ENCODE results near the gene ZDHHC17. TPM values are rescaled to one million over a fixed set of nuclear protein-coding genes. Genes with fewer than 3 reads are reported as not detected.

ZDHHC17 gene
- total and polyA plus RNA-seq, 2 donors: 29.5 to 41.4 TPM

DNA sequence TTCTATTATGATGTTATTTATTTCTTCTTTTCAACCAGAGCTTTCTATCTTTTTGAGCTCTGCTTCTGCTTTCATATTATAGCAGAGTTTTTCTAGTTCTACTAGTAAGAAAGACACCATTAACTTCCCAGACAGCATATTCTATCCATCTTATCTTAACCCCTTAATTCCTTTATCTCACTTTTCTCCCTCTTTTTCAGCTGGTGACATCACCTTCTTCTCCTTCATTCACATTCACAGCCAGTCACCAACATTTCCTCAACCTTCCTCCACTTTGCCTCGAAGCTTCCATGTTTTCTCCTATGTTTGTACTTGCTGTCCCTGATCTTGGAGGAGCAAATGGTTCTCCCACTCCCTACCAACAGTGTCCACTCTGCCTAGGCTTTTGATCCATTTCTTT lies 118.5 kb downstream of the ZDHHC17 start:
- H3K27ac ChIP-seq (ENCODE audit: low read depth in 1 of 2, low read length in 1 of 2): no peak overlapping the region
- H3K36me3 ChIP-seq (ENCODE audit: control insufficient read depth in 2 of 2, insufficient read depth in 2 of 2, low read length in 1 of 2): no peaks in the 10 kb centered on the region
- H3K9me3 ChIP-seq (ENCODE audit: control insufficient read depth in 2 of 2, insufficient read depth in 1 of 2, low read length in 1 of 2): no peaks in the 10 kb centered on the region
- DNase-seq (ENCODE audit: low read depth in 6 of 9, low spot score in 9 of 9): no peak
- peaks cover 7 to 19% of the 10 kb centered on the region in 2 donors for H3K4me1 ChIP-seq (ENCODE audit: control insufficient read depth in 2 of 2, insufficient read depth in 2 of 2, low read length in 2 of 2)
- peaks cover 9 to 31% of the 10 kb centered on the region in 2 donors for H3K27me3 ChIP-seq (ENCODE audit: control insufficient read depth in 2 of 2, insufficient read depth in 1 of 2, low read length in 1 of 2)
- WGBS: 95% methylated on average over 1 of the region's 1 CpG
- no peak overlapping the region for H3K4me3 ChIP-seq (ENCODE audit: low read length in 2 of 2)

DNA sequence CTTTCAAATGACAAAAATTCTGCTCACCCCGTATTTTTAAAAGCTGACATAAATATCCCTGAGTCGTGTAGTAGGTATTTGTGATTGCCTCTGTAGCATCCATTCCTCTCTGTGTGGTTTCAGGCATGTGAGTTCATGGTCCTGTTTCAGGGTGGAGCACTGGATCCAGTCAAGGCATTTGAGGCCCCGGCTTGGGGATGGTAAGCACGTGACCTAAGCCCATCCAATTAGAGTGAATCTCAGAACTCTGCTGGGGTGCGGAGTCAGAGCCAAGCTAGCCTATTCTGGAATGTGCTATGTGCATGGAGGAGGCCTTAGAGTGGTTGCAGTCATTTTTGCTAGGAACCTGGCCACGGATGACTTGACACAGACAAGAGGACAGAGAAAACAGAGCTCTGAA lies 119.2 kb downstream of the ZDHHC17 start:
- 96% methylated on average over 6 of the region's 6 CpGs for WGBS
- Histone ChIP-seq H3K4me3 (ENCODE audit: low read length in 2 of 2) (no peak overlapping the region), H3K4me1 (ENCODE audit: control insufficient read depth in 2 of 2, insufficient read depth in 2 of 2, low read length in 2 of 2) (peaks cover 4 to 16% of the 10 kb centered on the region in 2 donors), H3K27me3 (ENCODE audit: control insufficient read depth in 2 of 2, insufficient read depth in 1 of 2, low read length in 1 of 2) (peaks cover 5 to 25% of the 10 kb centered on the region in 2 donors), H3K36me3 (ENCODE audit: control insufficient read depth in 2 of 2, insufficient read depth in 2 of 2, low read length in 1 of 2) (no peaks in the 10 kb centered on the region), H3K9me3 (ENCODE audit: control insufficient read depth in 2 of 2, insufficient read depth in 1 of 2, low read length in 1 of 2) (no peaks in the 10 kb centered on the region), H3K27ac (ENCODE audit: low read depth in 1 of 2, low read length in 1 of 2) (no peak overlapping the region)
- DNase-seq (ENCODE audit: low read depth in 6 of 9, low spot score in 9 of 9): no peak

DNA sequence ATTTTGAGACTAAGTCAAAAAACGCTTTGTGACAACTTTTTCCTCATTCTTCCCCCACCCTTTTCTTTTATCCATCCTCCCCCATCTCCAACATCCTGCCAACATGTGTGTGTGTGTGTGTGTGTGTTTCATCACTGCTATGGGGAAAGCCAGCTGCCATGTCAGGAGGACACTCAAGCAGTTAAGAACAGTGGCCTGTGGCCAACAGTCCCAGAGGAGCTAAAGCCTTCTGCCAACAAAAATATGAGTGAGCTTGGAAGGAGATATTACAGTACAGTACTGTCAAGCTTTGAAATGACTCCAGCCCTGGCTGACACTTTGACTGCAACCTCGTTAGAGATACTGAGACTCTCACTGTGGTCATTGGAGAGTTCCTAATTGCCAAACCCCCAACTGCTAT lies 119.9 kb downstream of the ZDHHC17 start:
- no peak for DNase-seq (ENCODE audit: low read depth in 6 of 9, low spot score in 9 of 9)
- Histone ChIP-seq H3K4me3 (ENCODE audit: low read length in 2 of 2) (no peak overlapping the region), H3K36me3 (ENCODE audit: control insufficient read depth in 2 of 2, insufficient read depth in 2 of 2, low read length in 1 of 2) (no peaks in the 10 kb centered on the region), H3K27ac (ENCODE audit: low read depth in 1 of 2, low read length in 1 of 2) (no peak overlapping the region), H3K9me3 (ENCODE audit: control insufficient read depth in 2 of 2, insufficient read depth in 1 of 2, low read length in 1 of 2) (no peaks in the 10 kb centered on the region), H3K4me1 (ENCODE audit: control insufficient read depth in 2 of 2, insufficient read depth in 2 of 2, low read length in 2 of 2) (peaks cover 0 to 12% of the 10 kb centered on the region in 2 donors), H3K27me3 (ENCODE audit: control insufficient read depth in 2 of 2, insufficient read depth in 1 of 2, low read length in 1 of 2) (peaks cover 0 to 18% of the 10 kb centered on the region in 2 donors)
- WGBS: 89% methylated on average over 2 of the region's 2 CpGs

DNA sequence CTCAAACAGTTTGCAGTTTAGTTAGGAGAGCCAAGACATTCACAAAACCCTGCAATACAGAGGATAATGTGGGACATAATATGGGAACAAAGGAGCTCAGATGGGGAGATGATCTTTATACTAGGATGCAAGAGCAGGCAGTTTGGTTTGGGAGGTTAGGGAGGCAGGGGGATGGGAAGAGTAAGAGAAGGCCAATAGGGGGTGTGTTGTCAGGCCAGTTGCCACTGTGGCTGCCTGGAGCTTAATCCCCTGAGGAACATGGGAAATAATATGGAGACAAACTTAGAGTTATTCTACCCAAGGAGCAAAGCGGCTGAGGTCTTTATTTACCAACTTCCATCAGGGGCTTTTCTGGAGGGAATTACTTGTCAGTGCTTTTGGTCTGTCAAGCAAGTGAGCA lies 124.9 kb downstream of the ZDHHC17 start:
- DNase-seq (ENCODE audit: low read depth in 6 of 9, low spot score in 9 of 9): no peak
- peaks cover 8 to 24% of the 10 kb centered on the region in 2 donors for H3K4me1 ChIP-seq (ENCODE audit: control insufficient read depth in 2 of 2, insufficient read depth in 2 of 2, low read length in 2 of 2)
- H3K4me3 ChIP-seq (ENCODE audit: low read length in 2 of 2): no peak overlapping the region
- H3K27ac ChIP-seq (ENCODE audit: low read depth in 1 of 2, low read length in 1 of 2): no peak overlapping the region
- H3K27me3 ChIP-seq (ENCODE audit: control insufficient read depth in 2 of 2, insufficient read depth in 1 of 2, low read length in 1 of 2): no peaks in the 10 kb centered on the region
- no peaks in the 10 kb centered on the region for H3K36me3 ChIP-seq (ENCODE audit: control insufficient read depth in 2 of 2, insufficient read depth in 2 of 2, low read length in 1 of 2)
- H3K9me3 ChIP-seq (ENCODE audit: control insufficient read depth in 2 of 2, insufficient read depth in 1 of 2, low read length in 1 of 2): no peaks in the 10 kb centered on the region
- 94% methylated on average over 1 of the region's 1 CpG for WGBS

DNA sequence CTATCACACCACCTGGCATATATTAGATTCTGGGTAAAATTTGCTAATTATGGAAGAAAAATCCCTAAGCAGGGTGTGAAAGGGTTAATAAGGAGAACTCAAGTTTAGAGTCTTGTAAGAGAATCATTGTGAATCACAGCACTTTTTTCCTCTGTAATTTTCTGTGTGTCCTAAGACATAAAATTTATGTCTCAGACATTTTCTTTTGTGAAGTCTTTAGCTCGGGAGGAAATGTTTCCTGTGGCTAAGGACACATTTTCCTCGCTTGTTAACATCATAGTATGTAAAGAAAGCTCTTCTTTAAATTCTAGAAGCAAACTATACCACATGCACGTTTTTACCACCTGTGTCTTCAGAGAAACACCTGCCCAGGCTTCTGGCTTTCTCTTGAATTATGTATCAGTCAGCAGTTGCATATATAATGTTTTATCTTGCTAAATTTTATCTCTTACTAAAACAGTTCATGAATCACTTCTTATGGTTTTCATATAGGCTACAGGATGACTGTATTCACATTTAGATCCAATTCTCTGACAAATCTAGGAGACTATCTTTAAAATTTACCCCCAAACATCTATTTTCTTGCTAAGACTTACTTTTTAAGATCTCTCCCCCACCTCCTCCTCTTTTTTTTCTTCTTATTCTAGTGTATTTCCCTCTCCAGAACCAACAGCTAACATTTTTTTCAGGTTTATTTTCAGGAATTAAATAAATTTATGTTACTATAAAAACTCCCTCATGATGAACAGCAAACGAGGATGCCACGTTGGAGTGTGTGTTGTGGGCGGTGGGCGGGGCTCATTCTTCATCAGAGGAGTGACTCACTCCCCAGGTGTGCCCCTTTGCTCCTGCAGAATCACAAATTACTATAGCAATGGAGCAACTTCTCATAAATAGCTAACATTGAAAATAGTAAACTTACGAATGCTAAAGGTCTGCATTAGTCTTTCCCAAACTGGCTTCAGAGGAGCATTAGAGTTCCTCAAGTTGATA lies 126.5 kb downstream of the ZDHHC17 start:
- Histone ChIP-seq H3K9me3 (ENCODE audit: control insufficient read depth in 2 of 2, insufficient read depth in 1 of 2, low read length in 1 of 2) (peaks cover 0 to 6% of the 10 kb centered on the region in 2 donors), H3K27me3 (ENCODE audit: control insufficient read depth in 2 of 2, insufficient read depth in 1 of 2, low read length in 1 of 2) (no peaks in the 10 kb centered on the region), H3K4me3 (ENCODE audit: low read length in 2 of 2) (no peak overlapping the region), H3K4me1 (ENCODE audit: control insufficient read depth in 2 of 2, insufficient read depth in 2 of 2, low read length in 2 of 2) (peaks cover 8 to 24% of the 10 kb centered on the region in 2 donors), H3K27ac (ENCODE audit: low read depth in 1 of 2, low read length in 1 of 2) (peak overlapping the region; percentile 42 to 80), H3K36me3 (ENCODE audit: control insufficient read depth in 2 of 2, insufficient read depth in 2 of 2, low read length in 1 of 2) (no peaks in the 10 kb centered on the region)
- peak in 5 of 9 donors; percentile 65 to 89 (median 66) for DNase-seq (ENCODE audit: low read depth in 6 of 9, low spot score in 9 of 9)
- 27% methylated on average over 8 of the region's 8 CpGs for WGBS

DNA sequence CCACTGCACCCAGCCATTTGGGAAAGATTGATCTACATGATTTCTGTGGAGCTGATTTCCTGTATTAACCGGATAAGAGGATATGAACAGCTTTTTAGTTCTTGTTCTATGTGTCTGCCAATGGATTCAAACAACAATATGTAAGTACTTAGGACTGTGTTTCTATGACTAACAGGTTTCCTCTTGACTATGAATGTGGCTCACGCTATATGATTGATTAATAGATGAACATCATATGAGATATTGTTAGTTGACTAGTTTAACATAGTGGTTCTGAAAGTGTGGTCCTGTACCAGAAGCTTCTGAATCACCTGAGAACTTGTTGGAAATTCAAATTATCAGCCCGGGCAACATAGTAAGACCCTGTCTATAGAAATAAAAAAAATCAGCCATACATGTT lies 127.7 kb downstream of the ZDHHC17 start:
- DNase-seq (ENCODE audit: low read depth in 6 of 9, low spot score in 9 of 9): no peak
- Histone ChIP-seq H3K4me1 (ENCODE audit: control insufficient read depth in 2 of 2, insufficient read depth in 2 of 2, low read length in 2 of 2) (peaks cover 8 to 24% of the 10 kb centered on the region in 2 donors), H3K36me3 (ENCODE audit: control insufficient read depth in 2 of 2, insufficient read depth in 2 of 2, low read length in 1 of 2) (no peaks in the 10 kb centered on the region), H3K4me3 (ENCODE audit: low read length in 2 of 2) (no peak overlapping the region), H3K27me3 (ENCODE audit: control insufficient read depth in 2 of 2, insufficient read depth in 1 of 2, low read length in 1 of 2) (no peaks in the 10 kb centered on the region), H3K9me3 (ENCODE audit: control insufficient read depth in 2 of 2, insufficient read depth in 1 of 2, low read length in 1 of 2) (peaks cover 0 to 6% of the 10 kb centered on the region in 2 donors), H3K27ac (ENCODE audit: low read depth in 1 of 2, low read length in 1 of 2) (peak overlapping the region in 1 of 2 donors; percentile 80)
- WGBS: 96% methylated on average over 3 of the region's 3 CpGs

DNA sequence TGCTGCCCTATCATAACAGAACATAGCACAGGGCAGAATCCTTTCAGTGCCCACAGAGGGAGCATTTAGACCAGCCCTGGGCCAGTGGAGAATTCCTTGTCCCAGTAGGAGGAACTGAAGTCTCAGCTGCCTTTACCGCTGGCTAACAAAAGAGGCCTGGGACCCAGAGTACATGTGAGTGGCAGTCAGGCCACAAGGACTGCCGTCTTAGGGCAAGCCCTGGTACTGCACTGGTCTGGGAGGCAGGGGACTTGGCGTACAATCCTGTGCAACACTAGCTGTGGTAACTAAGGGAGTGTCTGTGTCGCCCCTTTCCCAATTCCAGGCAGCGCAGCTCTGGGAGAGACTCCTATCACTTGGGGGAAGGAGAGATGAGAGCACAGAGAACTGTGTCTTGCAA lies 131.9 kb downstream of the ZDHHC17 start:
- Histone ChIP-seq H3K27me3 (ENCODE audit: control insufficient read depth in 2 of 2, insufficient read depth in 1 of 2, low read length in 1 of 2) (no peaks in the 10 kb centered on the region), H3K27ac (ENCODE audit: low read depth in 1 of 2, low read length in 1 of 2) (no peak overlapping the region), H3K4me1 (ENCODE audit: control insufficient read depth in 2 of 2, insufficient read depth in 2 of 2, low read length in 2 of 2) (peaks cover 3 to 10% of the 10 kb centered on the region in 2 donors), H3K9me3 (ENCODE audit: control insufficient read depth in 2 of 2, insufficient read depth in 1 of 2, low read length in 1 of 2) (peaks cover 0 to 6% of the 10 kb centered on the region in 2 donors), H3K4me3 (ENCODE audit: low read length in 2 of 2) (no peak overlapping the region), H3K36me3 (ENCODE audit: control insufficient read depth in 2 of 2, insufficient read depth in 2 of 2, low read length in 1 of 2) (no peaks in the 10 kb centered on the region)
- 98% methylated on average over 5 of the region's 5 CpGs for WGBS
- DNase-seq (ENCODE audit: low read depth in 6 of 9, low spot score in 9 of 9): no peak

DNA sequence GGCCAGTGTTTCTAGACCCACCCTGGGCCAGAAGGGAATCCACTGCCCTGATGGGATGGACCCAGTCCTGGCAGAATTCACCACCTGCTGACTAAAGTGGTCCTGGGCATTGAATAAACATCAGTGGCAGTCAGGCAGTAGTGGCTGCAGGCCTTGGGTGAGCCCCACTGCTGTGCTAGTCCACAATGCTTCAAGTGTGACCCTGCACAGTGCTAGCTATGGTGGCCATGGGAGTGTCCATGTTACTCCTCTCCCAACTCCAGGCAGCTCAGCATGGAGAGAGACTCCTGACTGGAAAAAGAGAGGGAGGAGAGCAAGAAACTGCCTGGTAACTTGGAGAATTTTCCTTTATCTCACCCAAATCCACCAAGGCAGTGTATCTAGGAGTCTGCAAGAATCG lies 132.4 kb downstream of the ZDHHC17 start:
- Histone ChIP-seq H3K36me3 (ENCODE audit: control insufficient read depth in 2 of 2, insufficient read depth in 2 of 2, low read length in 1 of 2) (no peaks in the 10 kb centered on the region), H3K4me3 (ENCODE audit: low read length in 2 of 2) (no peak overlapping the region), H3K27me3 (ENCODE audit: control insufficient read depth in 2 of 2, insufficient read depth in 1 of 2, low read length in 1 of 2) (no peaks in the 10 kb centered on the region), H3K27ac (ENCODE audit: low read depth in 1 of 2, low read length in 1 of 2) (no peak overlapping the region), H3K4me1 (ENCODE audit: control insufficient read depth in 2 of 2, insufficient read depth in 2 of 2, low read length in 2 of 2) (peaks cover 2 to 6% of the 10 kb centered on the region in 2 donors), H3K9me3 (ENCODE audit: control insufficient read depth in 2 of 2, insufficient read depth in 1 of 2, low read length in 1 of 2) (peaks cover 0 to 6% of the 10 kb centered on the region in 2 donors)
- 100% methylated on average over 1 of the region's 1 CpG for WGBS
- no peak for DNase-seq (ENCODE audit: low read depth in 6 of 9, low spot score in 9 of 9)

DNA sequence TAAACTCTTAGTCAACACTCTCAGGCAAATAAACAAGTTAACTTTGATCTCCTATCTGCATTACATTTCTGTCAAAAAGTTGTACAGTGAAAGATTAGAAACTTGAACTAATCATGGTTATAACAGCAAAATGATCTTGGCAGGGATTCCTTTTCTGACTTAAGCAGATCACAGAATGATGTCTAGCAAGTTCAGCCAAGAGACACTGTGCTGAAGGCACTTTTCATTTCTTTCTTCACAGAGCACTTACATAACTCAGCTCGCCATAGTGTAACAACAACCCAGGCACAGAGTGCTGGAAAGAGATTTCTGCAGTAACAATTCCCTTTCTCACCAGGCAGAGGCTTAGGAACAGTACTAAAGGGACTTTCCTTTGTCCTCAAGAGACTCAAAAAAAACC lies 134.5 kb downstream of the ZDHHC17 start:
- peaks cover 8 to 11% of the 10 kb centered on the region in 2 donors for H3K4me1 ChIP-seq (ENCODE audit: control insufficient read depth in 2 of 2, insufficient read depth in 2 of 2, low read length in 2 of 2)
- no peak overlapping the region for H3K27ac ChIP-seq (ENCODE audit: low read depth in 1 of 2, low read length in 1 of 2)
- no peaks in the 10 kb centered on the region for H3K27me3 ChIP-seq (ENCODE audit: control insufficient read depth in 2 of 2, insufficient read depth in 1 of 2, low read length in 1 of 2)
- DNase-seq (ENCODE audit: low read depth in 6 of 9, low spot score in 9 of 9): no peak
- H3K9me3 ChIP-seq (ENCODE audit: control insufficient read depth in 2 of 2, insufficient read depth in 1 of 2, low read length in 1 of 2): peaks cover 0 to 6% of the 10 kb centered on the region in 2 donors
- 95% methylated on average over 1 of the region's 1 CpG for whole genome bisulfite sequencing
- H3K36me3 ChIP-seq (ENCODE audit: control insufficient read depth in 2 of 2, insufficient read depth in 2 of 2, low read length in 1 of 2): no peaks in the 10 kb centered on the region
- no peak overlapping the region for H3K4me3 ChIP-seq (ENCODE audit: low read length in 2 of 2)
